Amniotic stem cell (primary cell): ENCODE data around the gene MRAP.
"Not testable (repeated sequence)": the region's sequence is repeated elsewhere in the genome, so short reads cannot be mapped to it uniquely, and the experiment has no call there.

ENCODE experiments used
- DNase-seq: peaks from one replicate; lab custom pipeline; 2025; lab: John Stamatoyannopoulos, UW

MRAP gene

DNA sequence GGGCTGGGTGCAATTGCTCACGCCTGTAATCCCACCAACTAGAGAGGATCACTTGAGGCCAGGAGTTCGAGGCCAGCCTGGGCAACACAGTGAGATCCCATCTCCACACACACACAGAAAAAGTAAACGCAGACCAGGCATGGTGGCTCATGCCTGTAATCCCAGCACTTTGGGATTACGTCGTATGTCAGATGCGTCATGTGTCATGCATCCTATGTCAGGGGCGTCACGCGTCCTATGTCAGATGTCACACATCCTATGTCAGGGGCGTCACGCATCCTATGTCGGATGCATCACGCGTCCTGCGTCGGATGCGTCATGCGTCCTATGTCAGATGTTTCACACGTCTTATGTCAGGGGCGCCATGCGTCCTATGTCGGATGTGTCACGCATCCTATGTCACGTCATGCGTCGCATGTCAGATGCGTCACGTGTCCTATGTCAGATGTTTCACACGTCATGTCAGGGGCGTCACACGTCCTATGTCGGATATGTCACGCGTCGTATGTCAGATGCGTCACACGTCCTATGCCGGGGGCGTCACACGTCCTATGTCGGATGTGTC, 1.5 kb downstream of the MRAP start:
- no peak for DNase-seq

GRCh38 chr21:32301596-32301995, 2.9 kb downstream of the MRAP start:
- no peak for DNase-seq

GRCh38 chr21:32302560-32302959, 3.9 kb downstream of the MRAP start:
- no peak for DNase-seq

GRCh38 chr21:32303385-32303784, 4.7 kb downstream of the MRAP start:
- no peak for DNase-seq

- no peak for DNase-seq
These were observed 6.3 kb downstream of the MRAP start for GRCh38 chr21:32304998-32305397.

DNA sequence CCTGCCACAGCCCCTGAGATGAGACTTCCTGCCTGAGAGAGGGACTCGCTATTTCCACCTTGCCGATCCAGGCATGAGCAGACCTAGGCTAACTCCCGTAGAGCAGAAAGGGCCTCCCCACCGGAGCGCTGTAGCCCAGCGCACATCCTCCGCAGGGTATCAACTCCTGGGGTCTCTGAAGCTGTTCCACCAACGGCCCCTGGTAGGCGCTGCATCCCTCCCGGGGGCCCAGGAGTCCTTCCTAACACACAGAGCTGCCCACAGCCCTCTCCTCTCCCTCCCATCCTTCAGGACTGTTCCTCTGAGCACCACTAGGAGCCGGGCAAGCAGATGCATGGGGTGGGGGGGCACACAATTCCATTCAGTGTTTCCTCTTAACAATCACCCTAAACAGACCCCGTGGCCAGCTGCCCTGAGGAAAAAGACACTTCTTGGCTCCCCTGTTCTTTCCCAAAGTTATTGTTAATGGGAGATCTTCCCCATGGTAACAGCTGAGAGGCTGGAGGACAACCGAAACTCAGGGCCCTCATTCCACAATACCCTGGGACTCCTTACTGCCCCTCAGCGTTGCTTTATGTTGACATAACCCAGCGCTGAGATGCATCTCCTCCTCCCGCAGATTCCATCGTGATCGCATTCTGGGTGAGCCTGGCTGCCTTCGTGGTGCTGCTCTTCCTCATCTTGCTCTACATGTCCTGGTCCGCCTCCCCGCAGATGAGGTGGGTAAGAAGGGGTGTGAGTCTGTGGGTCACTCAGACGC, 7.5 kb downstream of the MRAP start:
- no peak for DNase-seq

DNA sequence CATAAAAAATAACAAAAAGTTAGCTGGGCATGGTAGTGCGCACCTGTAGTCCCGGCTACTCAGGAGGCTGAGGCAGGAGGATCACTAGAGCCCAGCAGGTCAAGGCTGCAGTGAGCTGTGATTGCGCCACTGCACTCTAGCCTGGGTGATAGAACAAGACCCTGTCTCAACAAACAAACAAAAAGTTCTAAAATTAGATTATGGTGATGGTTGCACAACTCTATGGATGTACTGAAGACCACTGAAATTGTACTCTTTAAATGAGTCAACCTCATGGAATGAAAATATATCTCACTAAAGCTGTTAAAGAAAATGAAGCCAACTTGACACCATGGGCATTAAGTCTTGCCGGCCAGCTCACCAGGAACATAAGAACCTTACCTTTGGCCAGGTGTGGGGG, 9.1 kb downstream of the MRAP start:
- DNase-seq, result no peak

DNA sequence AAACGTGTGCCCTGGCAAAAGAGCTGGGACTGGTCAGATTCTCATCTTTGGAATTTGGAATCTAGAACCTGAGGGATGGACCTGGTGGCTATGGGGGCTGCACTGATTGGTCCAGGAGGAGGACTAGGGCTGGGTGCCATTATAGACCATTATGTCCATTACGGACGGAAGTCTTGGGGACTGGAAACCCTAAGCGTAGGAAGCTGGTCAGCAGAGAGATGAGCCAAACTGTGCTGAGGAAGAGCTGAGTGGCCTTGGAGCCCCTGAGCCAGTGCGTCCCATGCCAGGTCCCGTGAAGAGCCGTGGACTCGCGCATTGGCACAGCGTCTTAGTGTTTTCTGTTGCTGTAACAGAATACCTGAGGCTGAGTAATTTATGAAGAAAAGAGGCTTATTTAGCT, 10.0 kb downstream of the MRAP start:
- no peak for DNase-seq

GRCh38 chr21:32309906-32310460, 11.3 kb downstream of the MRAP start:
- DNase-seq, result no peak

DNA sequence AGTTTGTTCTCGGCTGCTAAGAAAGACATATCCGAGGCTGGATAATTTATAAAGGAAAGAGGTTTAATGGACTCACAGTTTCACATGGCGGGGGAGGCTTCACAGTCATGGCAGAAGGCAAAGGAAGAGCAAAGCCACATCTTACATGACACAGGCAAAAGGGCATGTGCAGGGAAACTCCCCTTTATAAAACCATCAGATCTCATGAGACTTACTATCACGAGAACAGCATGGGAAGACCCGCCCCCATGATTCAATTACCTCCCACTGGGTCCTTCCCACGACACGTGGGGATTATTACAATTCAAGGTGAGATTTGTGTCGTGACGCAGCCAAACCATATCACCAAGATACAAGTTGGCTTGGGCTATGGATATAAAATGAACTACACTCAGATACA, 12.3 kb downstream of the MRAP start:
- DNase-seq, result not testable (repeated sequence)

GRCh38 chr21:32311621-32312020, 13.0 kb downstream of the MRAP start:
- no peak for DNase-seq

DNA sequence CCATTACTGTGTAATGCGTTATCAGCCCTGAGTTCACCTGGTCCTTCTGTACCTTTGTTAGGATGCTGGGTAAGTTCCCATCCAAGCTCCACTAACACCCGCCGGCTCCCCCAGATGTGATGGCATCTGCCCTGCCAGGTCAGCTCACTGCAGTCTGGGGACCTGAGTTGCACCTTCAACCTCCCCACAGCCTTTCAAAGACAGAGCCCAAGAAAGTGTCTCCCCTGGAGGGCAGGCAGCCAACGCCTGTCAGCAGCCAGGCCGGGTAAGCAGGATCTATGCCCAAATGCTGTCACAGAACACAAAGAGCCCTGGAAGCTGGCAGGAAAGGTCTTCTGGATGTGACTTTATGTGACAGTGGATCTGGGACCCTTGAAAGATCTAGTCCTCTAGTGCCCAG, 13.7 kb downstream of the MRAP start:
- no peak for DNase-seq

DNA sequence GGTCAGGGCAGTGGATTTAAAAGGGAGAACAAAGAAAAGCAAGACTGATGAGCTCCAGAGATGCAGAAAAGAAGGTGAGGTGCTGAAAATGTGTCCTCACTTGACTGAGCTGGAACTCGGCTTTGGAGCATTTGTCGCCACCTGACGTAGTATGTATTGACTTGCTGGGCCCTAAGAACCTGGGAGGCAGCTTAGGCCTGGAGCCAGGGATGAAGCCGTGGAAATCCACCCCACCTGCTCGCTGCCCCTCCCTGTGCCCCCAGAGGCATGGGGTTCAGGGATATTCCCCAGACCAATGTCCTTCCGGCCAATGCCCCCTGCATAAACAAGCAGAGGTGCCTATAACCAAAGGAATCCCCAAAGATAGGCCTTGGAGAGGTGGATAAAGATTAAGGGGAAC, 14.3 kb downstream of the MRAP start:
- no peak for DNase-seq

GRCh38 chr21:32314806-32315205, 16.2 kb downstream of the MRAP start:
- DNase-seq, result no peak

DNA sequence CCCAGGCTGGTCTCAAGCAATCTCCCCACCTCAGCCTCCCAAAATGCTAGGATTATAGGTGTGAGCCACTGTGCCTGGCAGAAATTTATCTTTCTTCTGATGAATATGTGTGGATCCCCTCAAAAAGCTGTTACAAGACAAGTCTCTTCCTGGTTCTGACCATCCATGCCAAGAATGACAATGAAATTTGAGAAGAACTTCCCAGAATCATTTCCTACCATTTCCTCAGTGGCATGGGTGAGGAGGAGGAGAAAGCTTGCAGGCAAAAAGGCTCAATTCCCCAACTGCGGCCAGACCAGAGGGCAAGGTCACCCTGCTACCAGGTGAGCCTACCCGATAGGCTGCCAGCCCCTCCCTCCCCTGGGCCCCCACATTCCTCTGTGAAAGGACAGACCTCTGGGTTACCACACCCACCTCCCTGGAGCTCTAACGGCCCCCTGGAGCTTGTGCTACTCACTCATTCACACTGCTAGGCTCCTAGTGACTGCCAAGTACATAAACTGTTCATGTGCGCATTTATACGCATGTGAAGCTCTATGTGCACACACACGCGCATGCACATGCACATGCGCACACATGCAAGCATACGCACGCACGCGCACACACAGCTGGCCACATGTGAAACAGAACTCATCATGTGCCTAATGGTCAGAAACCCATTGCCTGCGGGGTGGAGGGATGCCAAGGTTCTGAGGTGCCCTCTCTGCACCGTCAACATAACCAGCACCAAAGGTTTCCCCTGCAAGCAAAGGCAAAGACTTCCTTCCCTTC, 17.0 kb downstream of the MRAP start:
- no peak for DNase-seq

DNA sequence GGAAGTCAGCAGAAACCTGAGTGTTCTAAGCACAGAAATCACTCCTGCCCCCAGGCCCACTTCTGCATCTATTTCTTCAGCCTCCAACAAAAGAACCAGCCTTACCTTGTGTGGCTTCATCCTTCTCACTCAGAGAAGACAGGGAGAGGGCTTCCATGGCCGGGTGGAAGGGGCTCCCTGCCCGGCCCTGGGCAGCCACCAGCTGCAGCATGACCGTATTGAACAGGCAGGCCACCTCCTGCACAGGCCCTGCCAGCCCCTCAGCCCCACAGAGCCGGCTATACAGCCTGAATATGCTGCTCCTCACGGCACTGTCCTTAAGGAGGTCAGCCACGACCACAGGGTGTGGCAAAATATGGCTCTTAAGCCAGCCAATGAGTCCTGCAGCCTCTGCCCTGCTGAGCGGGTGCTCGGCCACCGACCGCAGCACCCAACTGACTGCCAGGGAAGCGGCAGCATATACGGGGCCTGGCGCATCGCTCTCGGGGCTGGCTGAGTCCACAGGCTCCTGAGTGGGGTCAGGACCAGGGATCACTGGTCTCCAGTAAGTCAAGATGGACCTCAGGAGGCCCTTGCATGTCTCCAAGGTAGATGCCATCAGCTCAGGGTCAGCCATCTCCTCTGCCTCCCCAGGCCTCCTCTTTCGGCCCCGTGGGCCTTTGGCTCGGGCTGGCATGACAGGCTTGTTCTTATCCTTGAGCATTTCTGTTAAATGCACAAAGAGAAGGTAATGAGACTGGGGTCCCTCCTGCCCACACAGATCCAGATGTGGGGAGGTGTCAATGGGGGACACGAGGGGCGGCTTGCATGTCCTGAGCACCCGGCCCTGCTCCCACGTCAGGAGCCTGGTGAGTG, 17.9 kb downstream of the MRAP start:
- DNase-seq, result no peak

DNA sequence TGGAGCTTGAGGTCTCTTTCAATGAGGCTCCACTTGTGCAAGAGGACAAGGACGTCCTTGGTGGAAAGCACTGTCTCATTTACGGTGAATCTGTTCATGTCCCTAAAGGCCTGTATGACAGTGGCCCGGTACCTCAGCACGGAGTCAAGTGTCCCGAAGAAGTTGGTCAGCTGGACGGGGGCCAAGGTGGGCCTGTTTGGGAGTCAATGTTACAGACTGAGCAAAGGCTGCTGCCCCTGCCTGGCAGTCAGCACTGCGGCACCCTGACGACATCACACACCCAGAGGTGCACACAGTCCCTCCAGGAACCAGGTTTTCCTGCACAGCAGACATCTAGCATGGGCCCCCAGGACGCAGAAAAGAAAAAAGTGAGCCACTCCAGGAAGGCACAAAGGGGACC, 19.1 kb downstream of the MRAP start:
- DNase-seq, result no peak

DNA sequence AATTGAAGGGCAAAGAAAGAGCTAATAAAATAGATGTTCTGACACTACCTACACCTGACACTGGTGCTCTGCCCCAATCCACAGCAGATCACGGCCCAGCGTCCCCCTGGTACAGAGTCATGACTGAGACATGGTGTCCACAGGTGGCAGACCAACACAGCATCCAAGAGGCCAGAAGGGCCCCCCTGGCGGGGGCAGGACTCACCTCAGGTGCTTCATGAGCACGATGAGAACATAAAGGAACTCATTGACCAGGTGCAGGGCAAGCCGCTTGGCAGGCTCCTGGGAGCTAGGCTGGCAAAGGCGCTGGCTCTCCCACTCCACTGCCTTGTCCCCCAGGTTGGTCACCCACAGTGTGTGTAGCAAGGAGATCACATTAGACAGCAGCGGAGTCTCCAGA, 20.4 kb downstream of the MRAP start:
- no peak for DNase-seq

DNA sequence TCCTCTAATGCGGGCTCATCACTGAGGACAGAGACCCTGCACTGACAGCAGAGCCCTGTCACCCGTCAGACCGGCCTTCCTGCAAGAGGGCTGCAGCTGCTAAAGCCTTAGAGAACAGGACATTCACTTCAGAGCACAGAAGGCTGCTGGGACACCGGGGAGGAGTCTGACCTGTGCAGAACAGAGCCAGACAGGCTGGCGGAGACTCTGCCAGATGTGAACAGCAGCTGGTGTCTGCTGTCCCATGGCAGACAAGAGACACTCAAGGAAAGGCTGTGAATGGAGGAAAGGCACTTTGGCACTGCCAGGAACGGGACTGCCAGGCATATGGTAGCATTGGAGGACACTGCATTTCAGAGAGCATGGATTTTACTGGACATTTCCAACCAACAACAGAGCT, 21.4 kb downstream of the MRAP start:
- no peak for DNase-seq

- DNase-seq, result no peak
These were observed 22.1 kb downstream of the MRAP start for GRCh38 chr21:32320726-32321125.

- no peak for DNase-seq
These were observed 22.8 kb downstream of the MRAP start for GRCh38 chr21:32321480-32321879.

GRCh38 chr21:32322103-32322502, 23.4 kb downstream of the MRAP start:
- no peak for DNase-seq
